Nephron (organoid): ENCODE results near the gene HSF5.

Experiments used
- H3K27ac Mint-ChIP-seq, 3 experiments: 2 replicates each; pipeline ENCODE4 v1.8.0; 2020; ENCODE audit warnings: mixed read lengths in 3 of 3, mild to moderate bottlenecking in 2 of 3, moderate library complexity in 1 of 3
- H3K27me3 Mint-ChIP-seq: 2 replicates; pipeline ENCODE4 v1.8.0; 2021; ENCODE audit warnings: low read depth, mild to moderate bottlenecking, moderate library complexity, mixed read lengths
- H3K36me3 Mint-ChIP-seq: 2 replicates; pipeline ENCODE4 v1.8.0; 2020; ENCODE audit warnings: low read depth, mixed read lengths
- H3K4me1 Mint-ChIP-seq: 2 replicates; pipeline ENCODE4 v1.8.0; 2020; ENCODE audit warnings: mixed read lengths
- H3K4me3 Mint-ChIP-seq, 3 experiments: 2 replicates each; pipeline ENCODE4 v1.8.0; 2020; ENCODE audit warnings: mild to moderate bottlenecking in 3 of 3, mixed read lengths in 3 of 3, moderate library complexity in 2 of 3
- H3K9me3 Mint-ChIP-seq: 2 replicates; pipeline ENCODE4 v1.8.0; 2020; ENCODE audit warnings: mixed read lengths
- CTCF ChIP-seq, 3 experiments: fragments of 200-600 bp; sonication (generic); IDR thresholded peaks; one replicate each; pipeline ENCODE4 v1.5.0; 2021; ENCODE audit warnings: antibody characterized with exemption in 3 of 3; ENCODE audit not compliant: unreplicated experiment in 3 of 3

Gene HSF5

GRCh38 chr17:58530655-58531054 lies 42.4 kb upstream of the HSF5 start:
- H3K4me3 Mint-ChIP-seq = peak overlapping the region; percentile 65 to 77 (median 76)
- H3K36me3 Mint-ChIP-seq = no peaks in the 10 kb centered on the region
- no peak for TF ChIP-seq CTCF (IDR thresholded peaks at IDR 0.05; ENCODE audit: unreplicated experiment in 3 of 3)
- peaks cover 77% of the 10 kb centered on the region for H3K4me1 Mint-ChIP-seq
- H3K9me3 Mint-ChIP-seq = no peaks in the 10 kb centered on the region
- no peak overlapping the region for H3K27ac Mint-ChIP-seq
- peaks cover 51% of the 10 kb centered on the region for H3K27me3 Mint-ChIP-seq

- H3K27ac Mint-ChIP-seq = peak overlapping the region in 2 of 3 experiments; percentile 45 to 76
- TF ChIP-seq CTCF (IDR thresholded peaks at IDR 0.05; ENCODE audit: unreplicated experiment in 3 of 3) = no peak
- H3K27me3 Mint-ChIP-seq = peaks cover 43% of the 10 kb centered on the region
- H3K4me3 Mint-ChIP-seq = peak overlapping the region in 2 of 3 experiments; percentile 76 to 77
- H3K9me3 Mint-ChIP-seq = no peaks in the 10 kb centered on the region
- peaks cover 69% of the 10 kb centered on the region for H3K4me1 Mint-ChIP-seq
- H3K36me3 Mint-ChIP-seq = no peaks in the 10 kb centered on the region
These were observed 41.1 kb upstream of the HSF5 start for GRCh38 chr17:58529275-58529674.

GRCh38 chr17:58528443-58528842 lies 40.2 kb upstream of the HSF5 start:
- H3K4me3 Mint-ChIP-seq = peak overlapping the region in 1 of 3 experiments; percentile 76
- H3K4me1 Mint-ChIP-seq = peaks cover 60% of the 10 kb centered on the region
- TF ChIP-seq CTCF (IDR thresholded peaks at IDR 0.05; ENCODE audit: unreplicated experiment in 3 of 3) = no peak
- no peak overlapping the region for H3K27ac Mint-ChIP-seq
- H3K36me3 Mint-ChIP-seq = no peaks in the 10 kb centered on the region
- no peaks in the 10 kb centered on the region for H3K9me3 Mint-ChIP-seq
- peaks cover 34% of the 10 kb centered on the region for H3K27me3 Mint-ChIP-seq

GRCh38 chr17:58527949-58528348 lies 39.7 kb upstream of the HSF5 start:
- H3K9me3 Mint-ChIP-seq = no peaks in the 10 kb centered on the region
- H3K27ac Mint-ChIP-seq = no peak overlapping the region
- H3K36me3 Mint-ChIP-seq = no peaks in the 10 kb centered on the region
- H3K4me3 Mint-ChIP-seq = peak overlapping the region in 1 of 3 experiments; percentile 74
- peaks cover 30% of the 10 kb centered on the region for H3K27me3 Mint-ChIP-seq
- TF ChIP-seq CTCF (IDR thresholded peaks at IDR 0.05; ENCODE audit: unreplicated experiment in 3 of 3) = no peak
- peaks cover 56% of the 10 kb centered on the region for H3K4me1 Mint-ChIP-seq

- Mint-ChIP-seq H3K27ac (peak overlapping the region in 1 of 3 experiments; percentile 27), H3K4me3 (peak overlapping the region in 2 of 3 experiments; percentile 24 to 36), H3K4me1 (peaks cover 54% of the 10 kb centered on the region), H3K36me3 (no peaks in the 10 kb centered on the region), H3K27me3 (peaks cover 24% of the 10 kb centered on the region), H3K9me3 (no peaks in the 10 kb centered on the region)
- TF ChIP-seq CTCF (IDR thresholded peaks at IDR 0.05; ENCODE audit: unreplicated experiment in 3 of 3) = no peak
These were observed 39.1 kb upstream of the HSF5 start for GRCh38 chr17:58527306-58527705.

- H3K36me3 Mint-ChIP-seq = no peaks in the 10 kb centered on the region
- H3K4me1 Mint-ChIP-seq = peaks cover 59% of the 10 kb centered on the region
- H3K27me3 Mint-ChIP-seq = peaks cover 13% of the 10 kb centered on the region
- peak overlapping the region; percentile 77 to 94 (median 86) for H3K27ac Mint-ChIP-seq
- no peak for TF ChIP-seq CTCF (IDR thresholded peaks at IDR 0.05; ENCODE audit: unreplicated experiment in 3 of 3)
- H3K4me3 Mint-ChIP-seq = peak overlapping the region in 1 of 3 experiments; percentile 60
- no peaks in the 10 kb centered on the region for H3K9me3 Mint-ChIP-seq
These were observed 37.0 kb upstream of the HSF5 start for GRCh38 chr17:58525239-58525638.
